Neuron (in vitro differentiated cells): Measurements from ENCODE around the gene AMFR.
"Not testable (repeated sequence)": the region's sequence is repeated elsewhere in the genome, so short reads cannot be mapped to it uniquely, and the experiment has no call there.

Source experiments
- H2AFZ ChIP-seq: one replicate; pipeline ENCODE4 v1.6.1; 2013; ENCODE audit warnings: low read depth, mild to moderate bottlenecking, inconsistent platforms, low read length, moderate library complexity
- H3K27me3 ChIP-seq: one replicate; pipeline ENCODE4 v1.6.1; 2013; ENCODE audit warnings: low read length; ENCODE audit not compliant: insufficient read depth
- H3K36me3 ChIP-seq: one replicate; pipeline ENCODE4 v1.6.1; 2013; ENCODE audit warnings: low read length; ENCODE audit not compliant: insufficient read depth
- H3K4me1 ChIP-seq: one replicate; pipeline ENCODE4 v1.6.1; 2013; ENCODE audit warnings: low read length; ENCODE audit not compliant: insufficient read depth
- H3K4me3 ChIP-seq: 2 replicates; pipeline ENCODE4 v1.5.1; 2013; ENCODE audit warnings: mild to moderate bottlenecking, low read length, moderate library complexity
- H3K9me3 ChIP-seq: one replicate; pipeline ENCODE4 v1.6.1; 2013; ENCODE audit warnings: low read length

The AMFR gene

DNA sequence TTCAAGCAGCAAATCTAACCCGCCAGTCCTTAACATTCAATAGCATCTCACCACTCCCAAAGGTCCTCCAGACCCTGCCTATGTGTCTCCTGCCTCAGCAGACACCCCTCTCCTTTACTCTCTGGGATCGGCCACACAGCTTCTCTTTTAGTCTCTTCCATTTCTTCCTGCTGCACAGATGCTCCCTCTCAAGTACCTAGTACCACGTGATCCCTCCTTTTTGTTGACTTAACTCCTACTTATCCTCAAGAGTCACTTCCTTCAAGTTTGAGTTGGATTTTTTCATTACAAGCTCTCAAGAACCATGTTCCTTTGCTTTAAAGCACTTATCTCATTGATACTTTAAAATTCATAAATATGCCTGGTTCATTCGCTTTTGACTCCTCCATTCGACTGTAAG is 24.9 kb downstream of the AMFR start:
- Histone ChIP-seq H3K36me3 (peaks cover 47% of the 10 kb centered on the region), H3K27me3 (no peaks in the 10 kb centered on the region), H3K4me3 (no peak overlapping the region), H3K9me3 (peaks cover 2% of the 10 kb centered on the region), H3K4me1 (peaks cover 19% of the 10 kb centered on the region), H2AFZ (no peak overlapping the region)

DNA sequence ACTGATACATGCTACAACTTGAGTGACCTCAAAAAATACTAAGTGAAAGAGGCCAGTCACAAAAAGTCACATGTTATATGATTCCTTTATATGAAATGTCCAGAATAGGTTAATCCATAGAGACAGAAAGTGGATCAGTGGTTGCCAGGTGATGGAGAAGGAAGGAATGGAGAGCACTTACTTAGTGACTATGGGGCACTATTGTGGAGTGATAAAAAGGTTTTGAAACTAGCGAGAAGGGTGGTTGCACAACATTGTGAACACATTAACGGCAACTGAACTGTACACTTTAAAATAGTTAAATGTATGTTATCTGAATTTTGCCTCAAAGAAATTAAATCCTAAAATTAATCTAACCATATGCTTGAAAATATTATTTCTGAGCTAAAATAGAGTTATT is 25.9 kb downstream of the AMFR start:
- peaks cover 19% of the 10 kb centered on the region for H3K4me1 ChIP-seq
- H3K36me3 ChIP-seq: peaks cover 38% of the 10 kb centered on the region
- H3K4me3 ChIP-seq: no peak overlapping the region
- no peak overlapping the region for H2AFZ ChIP-seq
- H3K27me3 ChIP-seq: no peaks in the 10 kb centered on the region
- H3K9me3 ChIP-seq: peaks cover 2% of the 10 kb centered on the region

DNA sequence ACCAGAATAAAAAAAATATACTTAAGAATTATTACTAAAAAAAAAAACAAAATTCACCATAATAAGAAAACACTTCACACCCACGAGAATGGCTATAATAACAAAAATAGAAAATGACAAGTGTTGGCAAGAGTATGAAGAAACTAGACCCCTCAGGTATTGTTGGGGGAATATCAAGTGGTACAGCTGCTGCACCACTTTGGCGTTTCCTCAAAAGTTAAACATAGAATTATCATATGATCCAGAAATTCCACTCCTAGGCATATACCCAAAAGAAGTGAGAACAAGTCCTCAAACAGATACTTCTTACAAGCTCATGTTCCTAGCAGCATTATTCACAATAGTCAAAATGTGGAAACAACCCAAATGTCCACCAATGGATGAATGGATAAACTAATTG is 26.3 kb downstream of the AMFR start:
- Histone ChIP-seq H3K27me3 (no peaks in the 10 kb centered on the region), H3K4me1 (peaks cover 19% of the 10 kb centered on the region), H3K9me3 (peaks cover 2% of the 10 kb centered on the region), H3K36me3 (peaks cover 33% of the 10 kb centered on the region), H2AFZ (no peak overlapping the region), H3K4me3 (no peak overlapping the region)

DNA sequence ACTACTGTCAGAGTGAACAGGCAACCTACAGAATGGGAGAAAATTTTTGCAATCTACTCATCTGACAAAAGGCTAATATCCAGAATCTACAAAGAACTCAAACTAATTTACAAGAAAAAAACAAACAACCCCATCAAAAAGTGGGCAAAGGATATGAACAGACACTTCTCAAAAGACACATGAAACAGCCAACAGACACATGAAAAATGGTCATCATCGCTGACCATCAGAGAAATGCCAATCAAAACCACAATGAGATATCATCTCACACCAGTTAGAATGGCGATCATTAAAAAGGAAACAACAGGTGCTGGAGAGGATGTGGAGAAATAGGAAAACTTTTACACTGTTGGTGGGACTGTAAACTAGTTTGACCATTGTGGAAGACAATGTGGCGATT is 28.6 kb downstream of the AMFR start:
- not testable (repeated sequence) for H3K9me3 ChIP-seq, H3K4me3 ChIP-seq, H2AFZ ChIP-seq, H3K27me3 ChIP-seq
- Histone ChIP-seq H3K36me3 (peaks cover 17% of the 10 kb centered on the region), H3K4me1 (peaks cover 19% of the 10 kb centered on the region)

DNA sequence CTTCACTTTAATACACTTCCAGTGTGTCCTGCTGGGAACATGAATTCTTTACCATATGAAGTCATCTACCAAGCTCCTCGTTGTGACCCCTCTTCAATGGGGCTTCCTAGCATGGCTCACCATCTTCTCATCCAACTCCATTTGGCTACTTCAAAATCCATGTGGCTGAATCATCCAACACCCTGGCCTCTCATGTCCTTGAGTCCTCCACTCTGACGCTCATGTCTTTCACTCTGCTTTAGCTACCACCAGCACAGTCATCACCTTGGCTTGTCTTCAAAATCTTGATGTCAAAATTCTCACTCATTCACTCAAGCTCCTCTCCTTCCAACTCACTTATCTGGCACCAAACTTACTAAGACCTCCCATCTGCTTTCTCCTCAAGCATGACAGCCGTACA is 35.8 kb downstream of the AMFR start:
- H2AFZ ChIP-seq: no peak overlapping the region
- H3K27me3 ChIP-seq: no peaks in the 10 kb centered on the region
- H3K4me3 ChIP-seq: no peak overlapping the region
- peaks cover 56% of the 10 kb centered on the region for H3K36me3 ChIP-seq
- H3K9me3 ChIP-seq: peaks cover 7% of the 10 kb centered on the region
- no peaks in the 10 kb centered on the region for H3K4me1 ChIP-seq

DNA sequence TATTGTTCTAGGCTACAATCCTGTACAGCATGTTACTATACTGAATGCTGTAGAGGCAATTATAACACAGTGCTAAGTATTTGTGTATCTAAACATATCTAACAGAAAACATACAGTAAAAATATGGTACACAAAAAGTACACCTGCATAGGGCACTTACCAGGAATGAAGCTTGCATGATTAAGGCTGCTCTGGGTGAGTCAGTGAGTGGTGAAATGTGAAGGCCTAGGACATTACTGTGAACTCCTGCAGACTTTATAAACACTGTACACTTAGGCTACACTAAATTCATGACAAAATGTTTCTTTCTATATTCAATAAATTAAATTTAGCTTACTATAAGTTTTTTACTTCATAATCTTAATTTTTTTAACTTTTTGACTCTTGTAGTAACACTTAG is 37.1 kb downstream of the AMFR start:
- peaks cover 68% of the 10 kb centered on the region for H3K36me3 ChIP-seq
- no peak overlapping the region for H3K4me3 ChIP-seq
- no peaks in the 10 kb centered on the region for H3K27me3 ChIP-seq
- H3K4me1 ChIP-seq: no peaks in the 10 kb centered on the region
- H2AFZ ChIP-seq: no peak overlapping the region
- H3K9me3 ChIP-seq: peaks cover 7% of the 10 kb centered on the region

DNA sequence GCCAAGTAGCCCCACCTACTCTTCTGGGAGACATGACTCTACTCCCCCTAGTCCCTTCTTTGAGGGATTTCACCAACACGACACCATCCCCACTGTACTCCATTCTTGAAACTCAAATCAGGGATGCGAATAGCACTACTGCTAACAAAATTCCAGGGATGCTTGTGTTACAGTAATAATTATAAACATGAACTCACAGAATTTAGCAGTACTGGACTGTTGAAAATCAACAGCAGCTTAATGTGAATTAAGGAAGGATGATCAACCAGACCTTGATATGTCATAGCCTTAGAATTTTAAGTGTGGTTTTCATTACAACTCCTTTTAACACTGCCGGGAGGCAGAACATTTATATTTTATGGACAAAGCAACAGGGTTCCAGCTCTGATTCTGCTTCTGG is 37.9 kb downstream of the AMFR start:
- H2AFZ ChIP-seq: no peak overlapping the region
- H3K4me3 ChIP-seq: no peak overlapping the region
- no peaks in the 10 kb centered on the region for H3K4me1 ChIP-seq
- peaks cover 12% of the 10 kb centered on the region for H3K9me3 ChIP-seq
- peaks cover 72% of the 10 kb centered on the region for H3K36me3 ChIP-seq
- H3K27me3 ChIP-seq: no peaks in the 10 kb centered on the region

DNA sequence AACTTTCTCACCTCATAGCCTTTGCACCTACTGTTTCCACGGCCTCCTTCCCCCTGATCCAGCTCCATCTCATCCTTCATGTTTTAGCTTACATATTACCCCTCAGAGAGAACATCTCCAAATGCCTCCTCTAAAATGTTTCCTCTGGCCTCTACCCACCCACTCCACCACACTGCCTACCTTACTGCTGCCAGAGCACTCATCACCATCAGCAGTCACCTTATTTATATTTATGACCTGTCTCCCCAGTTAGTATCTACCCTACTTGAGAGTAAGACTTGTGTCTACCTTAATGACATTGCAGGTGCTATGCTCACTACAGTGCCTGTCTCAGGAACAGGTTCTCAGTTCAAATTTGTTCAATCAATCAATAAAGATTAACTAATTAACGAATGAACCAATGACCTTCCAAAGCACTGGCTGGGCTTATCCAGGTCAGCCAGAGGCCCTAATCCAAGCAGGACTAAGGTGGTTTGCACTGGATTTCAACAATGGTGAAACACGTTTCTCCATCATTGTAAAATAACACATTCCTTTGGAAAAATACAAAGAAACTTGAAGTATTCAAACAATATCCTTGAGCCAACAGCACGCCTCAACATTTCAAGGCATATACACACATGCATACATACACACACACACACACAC is 41.1 kb downstream of the AMFR start:
- Histone ChIP-seq H3K4me3 (no peak overlapping the region), H3K4me1 (no peaks in the 10 kb centered on the region), H3K36me3 (peaks cover 78% of the 10 kb centered on the region), H2AFZ (no peak overlapping the region), H3K27me3 (no peaks in the 10 kb centered on the region), H3K9me3 (peaks cover 26% of the 10 kb centered on the region)

DNA sequence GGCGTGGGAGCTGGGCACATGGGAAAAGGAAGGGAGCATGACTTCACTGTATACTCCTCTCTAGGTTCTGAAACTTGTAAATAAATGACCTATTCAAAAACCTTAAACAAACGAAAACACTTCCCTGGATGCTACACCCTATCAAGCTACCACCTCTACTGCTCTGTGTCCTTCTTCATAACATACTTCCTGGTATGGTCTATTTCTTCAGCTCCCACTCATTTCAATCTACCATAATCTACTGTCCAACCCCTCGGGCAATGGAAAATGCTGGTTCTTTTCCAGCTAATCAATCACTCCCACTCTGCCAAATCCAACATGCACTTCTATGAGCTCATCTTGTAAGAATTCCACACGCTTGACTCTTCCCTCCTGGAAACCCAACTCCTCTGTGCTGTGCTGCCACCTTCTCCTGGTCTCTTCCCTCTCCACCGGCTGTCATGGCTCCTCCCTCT is 42.4 kb downstream of the AMFR start:
- no peaks in the 10 kb centered on the region for H3K27me3 ChIP-seq
- no peaks in the 10 kb centered on the region for H3K4me1 ChIP-seq
- no peak overlapping the region for H2AFZ ChIP-seq
- peaks cover 72% of the 10 kb centered on the region for H3K36me3 ChIP-seq
- H3K4me3 ChIP-seq: no peak overlapping the region
- peaks cover 30% of the 10 kb centered on the region for H3K9me3 ChIP-seq

DNA sequence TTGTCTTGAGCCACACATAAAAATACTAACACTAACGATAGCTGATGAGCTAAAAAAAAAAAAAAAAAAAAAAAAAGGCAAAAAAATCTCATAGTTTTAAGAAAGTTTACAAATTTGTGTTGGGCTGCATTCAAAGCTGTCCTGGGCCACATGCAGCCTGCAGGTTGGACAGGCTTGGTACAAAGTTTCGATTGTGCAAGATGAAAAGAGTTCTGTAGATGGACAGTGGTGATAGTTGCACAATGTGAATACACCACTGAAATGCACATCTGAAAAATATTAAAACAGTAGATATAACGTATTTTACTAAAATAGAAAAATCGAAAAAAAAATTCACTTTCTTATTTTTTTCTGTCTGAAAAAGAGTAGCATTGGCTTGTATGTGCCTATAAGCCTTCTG is 42.9 kb downstream of the AMFR start:
- no peak overlapping the region for H2AFZ ChIP-seq
- H3K36me3 ChIP-seq: peaks cover 68% of the 10 kb centered on the region
- no peaks in the 10 kb centered on the region for H3K27me3 ChIP-seq
- H3K4me1 ChIP-seq: no peaks in the 10 kb centered on the region
- peaks cover 30% of the 10 kb centered on the region for H3K9me3 ChIP-seq
- no peak overlapping the region for H3K4me3 ChIP-seq

DNA sequence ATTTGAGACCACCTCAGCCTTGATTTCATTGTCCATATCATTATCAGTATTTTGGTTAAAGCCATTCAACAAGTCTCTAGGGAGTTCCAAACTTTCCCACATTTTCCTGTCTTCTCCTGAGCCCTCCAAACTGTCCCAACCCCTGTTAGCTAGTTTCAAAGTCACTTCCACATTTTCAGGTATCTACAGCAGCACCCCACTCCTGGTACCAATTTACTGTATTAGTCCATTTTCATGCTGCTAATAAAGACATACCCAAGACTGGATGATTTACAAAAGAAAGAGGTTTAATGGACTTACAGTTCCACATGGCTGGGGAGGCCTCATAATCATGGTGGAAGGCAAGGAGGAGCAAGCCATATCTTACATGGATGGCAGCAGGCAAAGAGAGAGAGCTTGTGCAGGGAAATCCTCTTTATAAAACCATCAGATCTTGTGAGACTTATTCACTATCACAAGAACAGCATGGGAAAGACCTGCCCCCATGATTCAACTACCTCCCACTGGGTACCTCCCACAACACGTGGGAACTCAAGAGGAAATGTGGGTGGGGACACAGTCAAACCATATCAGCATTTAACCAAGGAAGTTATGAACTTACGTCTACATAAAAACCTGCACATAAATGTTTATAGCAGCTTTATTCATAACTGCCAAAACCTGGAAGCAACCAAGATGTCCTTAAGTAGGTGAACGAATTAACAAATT is 44.4 kb downstream of the AMFR start:
- peaks cover 58% of the 10 kb centered on the region for H3K36me3 ChIP-seq
- H3K4me1 ChIP-seq, H3K27me3 ChIP-seq, H3K4me3 ChIP-seq, H2AFZ ChIP-seq: not testable (repeated sequence)
- peaks cover 30% of the 10 kb centered on the region for H3K9me3 ChIP-seq

DNA sequence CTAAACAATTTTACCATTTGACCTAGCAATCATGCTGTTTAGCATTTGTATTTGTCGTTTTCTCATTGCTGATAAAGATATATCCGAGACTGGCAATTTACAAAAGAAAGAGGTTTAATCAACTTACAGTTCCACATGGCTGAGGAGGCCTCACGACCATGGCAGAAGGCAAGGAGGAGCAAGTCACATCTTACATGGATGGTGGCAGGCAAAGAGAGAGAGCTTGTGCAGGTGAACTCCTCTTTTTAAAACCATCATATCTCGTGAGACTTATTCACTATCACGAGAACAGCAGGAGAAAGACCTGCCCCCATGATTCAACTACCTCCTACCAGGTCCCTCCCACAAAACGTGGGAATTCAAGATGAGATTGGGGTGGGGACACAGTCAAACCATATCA is 46.3 kb downstream of the AMFR start:
- H3K4me1 ChIP-seq, H3K27me3 ChIP-seq, H3K4me3 ChIP-seq, H2AFZ ChIP-seq: not testable (repeated sequence)
- peaks cover 30% of the 10 kb centered on the region for H3K9me3 ChIP-seq
- peaks cover 51% of the 10 kb centered on the region for H3K36me3 ChIP-seq

DNA sequence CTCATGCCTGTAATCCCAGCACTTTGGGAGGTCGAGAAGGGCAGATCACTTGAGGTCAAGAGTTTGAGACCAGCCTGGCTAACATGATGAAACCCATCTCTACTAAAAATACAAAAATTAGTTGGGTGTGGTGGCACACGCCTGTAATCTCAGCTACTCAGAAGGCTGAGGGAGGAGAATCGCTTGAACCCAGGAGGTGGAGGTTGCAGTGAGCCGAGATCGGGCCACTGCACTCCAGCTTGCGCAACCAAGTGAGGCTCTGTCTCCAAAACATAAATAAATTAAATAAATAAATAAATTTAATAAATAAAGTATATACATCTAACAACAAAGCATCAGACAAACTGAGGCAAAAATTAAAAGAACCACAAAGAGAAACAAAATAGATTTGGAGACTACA is 49.6 kb downstream of the AMFR start:
- Histone ChIP-seq H3K9me3 (peaks cover 15% of the 10 kb centered on the region), H3K36me3 (peaks cover 26% of the 10 kb centered on the region)
- H2AFZ ChIP-seq, H3K4me3 ChIP-seq, H3K4me1 ChIP-seq, H3K27me3 ChIP-seq: not testable (repeated sequence)

DNA sequence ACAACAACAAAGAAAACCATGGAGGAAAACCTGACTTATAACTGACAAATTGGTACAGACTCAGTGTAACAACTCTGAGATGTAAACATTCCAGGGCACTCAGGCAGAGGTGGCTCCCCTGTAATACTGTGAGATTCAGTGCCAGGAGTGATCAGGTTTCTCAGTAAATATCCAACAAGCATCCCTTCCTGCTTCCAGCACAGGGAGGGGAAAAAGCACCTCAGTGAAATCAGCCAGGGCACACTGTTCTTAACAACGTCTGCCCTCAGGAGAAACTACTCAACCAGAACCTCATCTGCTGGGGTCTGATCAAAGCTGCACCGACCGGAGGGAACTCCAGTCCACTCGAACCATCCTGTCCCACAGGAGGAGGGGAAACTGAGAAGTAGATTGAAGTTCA is 52.3 kb downstream of the AMFR start:
- Histone ChIP-seq H3K4me1 (no peaks in the 10 kb centered on the region), H3K9me3 (no peaks in the 10 kb centered on the region), H3K36me3 (peaks cover 26% of the 10 kb centered on the region), H3K4me3 (no peak overlapping the region), H2AFZ (no peak overlapping the region), H3K27me3 (no peaks in the 10 kb centered on the region)
